Stimulated activated CD4-positive, alpha-beta T cell treated with anti-CD3 and anti-CD28 coated beads, Interleukin-4, amount 100 ng/mL, for 48 hours (primary cell): Measurements from ENCODE around the gene NR1H4.
"Not testable (repeated sequence)": the region's sequence is repeated elsewhere in the genome, so short reads cannot be mapped to it uniquely, and the experiment has no call there.

Experiments
- DNase-seq, 2 donors: peaks; one replicate each; pipeline ENCODE4 v3.0.0-alpha.2; 2020; ENCODE audit warnings: low read depth in 2 of 2

Gene NR1H4

DNA sequence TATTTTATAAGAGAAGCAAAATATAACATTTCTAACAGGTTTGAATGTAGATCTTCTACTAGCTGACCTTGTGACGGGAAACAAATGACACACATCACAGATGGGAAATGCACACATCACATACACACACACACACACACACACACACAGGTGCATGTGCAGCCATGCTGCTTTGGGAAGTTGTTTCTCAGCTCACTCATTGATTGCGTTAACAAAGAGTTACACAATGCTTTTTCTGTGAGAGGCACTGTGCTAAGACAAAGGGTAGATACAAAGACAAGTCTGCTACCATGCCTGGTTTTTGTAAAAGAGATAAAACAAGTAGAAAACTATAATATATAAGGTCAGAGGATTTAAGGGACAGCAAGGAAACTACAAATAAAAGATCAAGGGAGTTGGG lies 1.3 kb upstream of the NR1H4 start:
- DNase-seq, result no peak

DNA sequence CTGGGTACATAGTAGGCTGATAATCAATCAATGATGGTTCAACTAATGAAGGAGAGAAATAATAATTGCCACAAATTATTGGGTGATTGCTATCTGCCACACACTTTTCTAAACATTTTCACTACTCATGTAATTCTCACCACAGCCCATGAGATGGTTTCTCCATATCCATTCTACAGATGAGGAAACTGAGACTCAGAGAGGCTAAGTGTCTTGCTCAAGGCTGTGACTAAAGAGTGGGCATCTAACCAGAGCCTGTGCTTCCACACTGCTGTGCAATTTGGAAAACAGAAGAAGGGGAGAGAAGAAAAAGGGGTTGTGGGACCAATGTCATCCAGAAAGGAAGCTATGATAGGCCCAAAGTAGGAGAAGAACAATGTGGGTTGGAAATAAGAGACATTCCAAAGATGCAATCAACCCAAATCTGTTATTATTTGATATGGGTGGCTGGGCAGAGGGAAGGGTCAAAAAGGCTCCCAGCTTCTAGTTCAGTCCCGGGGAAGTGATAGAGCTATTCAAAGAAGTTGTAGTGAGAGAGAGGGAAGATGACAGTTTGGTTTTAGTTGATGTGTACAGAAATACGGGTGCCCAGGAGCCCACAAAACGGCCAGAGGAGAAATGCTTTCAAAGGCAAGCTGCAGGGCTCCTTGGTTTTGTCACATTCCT lies 483 bp upstream of the NR1H4 start:
- no peak for DNase-seq

DNA sequence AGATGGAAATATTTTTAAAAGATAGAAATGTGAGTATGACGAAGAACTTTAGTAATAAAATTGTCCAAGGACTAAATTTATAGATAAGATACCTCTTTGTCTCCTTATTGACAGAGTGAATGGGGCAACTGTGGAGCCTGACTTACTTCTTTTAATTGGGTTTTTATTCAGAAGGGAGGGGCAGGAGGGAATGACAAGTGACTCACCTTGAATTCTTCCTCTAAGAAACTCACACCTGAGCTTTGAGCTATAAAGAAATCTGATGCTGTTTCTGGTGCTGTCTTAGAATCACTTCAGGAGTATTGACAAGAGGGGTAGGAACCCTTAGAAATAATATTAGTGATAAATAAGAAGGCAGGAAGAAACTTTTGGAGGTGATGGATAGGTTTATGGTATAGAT lies 951 bp downstream of the NR1H4 start:
- no peak for DNase-seq

DNA sequence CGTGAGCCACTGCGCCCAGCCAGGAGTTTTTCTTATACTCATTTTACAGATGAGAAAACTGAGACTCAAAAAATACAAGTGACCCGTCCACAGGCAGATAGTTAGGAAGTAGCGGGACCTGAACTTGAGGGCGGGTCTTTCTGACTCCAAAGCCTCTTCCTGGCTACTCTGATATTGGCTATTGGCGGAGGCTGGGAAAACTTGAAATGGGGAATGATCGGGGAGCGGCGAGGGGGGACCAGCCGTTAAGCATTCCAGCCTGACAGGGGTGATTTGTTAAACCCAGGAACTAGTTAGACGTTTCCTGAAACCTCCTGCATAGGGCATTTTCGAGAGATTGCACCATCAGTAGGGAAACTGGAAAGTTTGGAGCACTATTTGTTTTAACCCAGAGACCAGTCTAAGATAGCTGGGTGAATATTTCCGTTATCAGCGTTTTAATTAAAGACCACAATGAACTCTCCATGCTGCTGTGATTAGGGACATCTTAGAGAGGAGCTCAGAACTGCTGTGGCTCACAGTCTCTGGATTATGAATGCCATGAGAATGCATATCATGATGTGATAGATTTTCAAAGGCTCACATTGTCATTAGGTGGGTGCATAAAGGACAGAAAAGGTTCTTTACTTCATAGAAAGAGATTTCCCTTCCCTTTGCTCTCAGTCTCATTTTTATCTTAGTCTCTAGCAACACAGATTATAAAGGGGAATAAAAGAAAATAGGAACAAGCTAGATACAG lies 2.5 kb downstream of the NR1H4 start:
- DNase-seq, result no peak

DNA sequence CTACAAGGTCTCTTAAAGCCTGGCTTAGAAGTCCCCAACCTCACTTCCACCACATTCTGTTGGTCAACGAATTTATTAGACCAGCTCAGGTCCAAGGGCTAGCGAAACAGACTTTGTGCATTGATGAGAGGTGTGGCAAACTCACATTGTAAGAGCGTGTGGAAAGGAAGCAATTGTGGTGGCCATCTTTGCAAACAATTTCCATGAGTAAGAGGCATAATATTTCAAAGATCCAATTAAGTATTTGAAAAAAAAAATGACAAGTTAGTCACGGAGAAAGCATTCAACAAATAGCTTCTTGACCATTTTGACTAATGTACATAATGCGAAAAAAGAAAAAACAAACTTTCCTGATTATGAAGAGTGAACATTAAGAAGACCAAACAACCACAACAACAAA lies 7.4 kb downstream of the NR1H4 start:
- DNase-seq, result no peak

DNA sequence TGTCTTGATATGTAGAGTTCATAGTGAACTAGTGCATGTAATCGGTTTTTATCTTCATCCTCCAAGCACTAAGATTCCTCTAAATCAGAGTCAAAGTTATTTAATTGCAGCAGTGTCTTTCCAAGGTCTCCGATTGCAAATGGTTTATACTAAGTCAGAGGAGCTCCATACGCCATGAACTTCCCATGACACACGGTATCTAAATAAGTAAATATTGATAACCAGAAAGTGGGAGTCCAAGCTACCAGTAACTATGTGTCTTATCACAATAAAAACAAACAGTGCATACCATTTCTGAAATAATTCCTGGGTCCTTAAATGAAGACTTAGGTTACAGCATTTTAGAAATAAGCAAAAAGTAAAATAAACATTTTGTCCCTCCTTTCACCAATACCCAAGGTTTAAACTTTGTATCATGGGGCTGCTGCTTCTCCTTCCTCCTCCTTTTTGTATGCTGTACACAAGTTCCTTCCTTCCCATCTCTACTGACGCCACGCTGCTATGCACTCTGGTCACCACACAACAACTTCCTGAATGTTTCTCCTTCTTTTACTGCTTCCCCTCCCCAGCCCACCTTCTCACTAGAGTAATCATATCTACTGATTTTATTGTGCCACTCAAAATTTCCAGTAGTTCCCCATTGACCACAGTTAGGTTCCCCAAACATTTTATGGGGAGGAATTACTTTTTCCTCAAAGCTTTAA lies 10.7 kb downstream of the NR1H4 start:
- no peak for DNase-seq

DNA sequence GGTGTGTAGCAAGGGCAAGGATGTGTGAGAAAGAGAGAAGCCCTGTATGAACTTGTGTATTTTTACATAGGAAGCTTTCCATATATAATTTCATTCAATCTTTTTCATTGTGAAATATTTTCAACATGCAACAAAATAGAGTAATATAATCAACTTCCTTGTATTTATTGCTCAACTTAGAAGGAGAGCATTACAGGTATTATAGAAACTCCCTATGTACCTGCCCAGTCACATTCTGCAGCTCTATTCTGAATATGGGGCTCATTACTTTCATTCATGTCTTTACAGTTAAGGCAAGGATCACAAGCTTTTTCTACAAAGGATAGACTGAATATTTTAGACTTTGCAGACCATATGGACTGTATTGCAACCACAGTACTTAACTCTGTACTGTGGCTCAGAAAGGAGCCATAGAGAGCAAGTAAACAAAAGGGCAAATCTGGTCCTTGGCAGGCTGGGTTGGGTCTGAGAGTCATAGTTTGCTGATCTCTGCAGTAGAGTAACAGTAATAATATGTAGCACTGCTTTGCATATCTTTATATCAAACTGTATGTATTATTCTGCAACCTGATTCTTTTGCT lies 11.3 kb downstream of the NR1H4 start:
- DNase-seq, result no peak

DNA sequence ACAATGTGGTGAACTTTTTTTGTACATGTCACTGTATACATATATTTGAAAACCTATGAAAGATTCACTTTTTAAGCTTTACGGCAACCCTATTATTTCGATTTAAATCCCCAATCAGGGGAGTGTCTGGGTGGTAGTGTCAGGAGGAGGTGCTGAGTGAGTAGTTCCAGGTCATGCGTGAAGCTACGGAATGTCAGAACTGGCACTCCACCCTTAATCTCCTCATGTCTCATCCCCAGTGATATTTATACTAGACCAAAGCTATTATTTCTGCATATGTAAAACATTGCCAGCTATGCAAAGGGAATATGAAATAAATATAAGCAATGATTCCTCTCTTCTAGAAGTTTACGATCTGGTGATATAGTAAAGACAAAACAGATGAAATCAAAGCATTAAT lies 12.3 kb downstream of the NR1H4 start:
- DNase-seq, result no peak

DNA sequence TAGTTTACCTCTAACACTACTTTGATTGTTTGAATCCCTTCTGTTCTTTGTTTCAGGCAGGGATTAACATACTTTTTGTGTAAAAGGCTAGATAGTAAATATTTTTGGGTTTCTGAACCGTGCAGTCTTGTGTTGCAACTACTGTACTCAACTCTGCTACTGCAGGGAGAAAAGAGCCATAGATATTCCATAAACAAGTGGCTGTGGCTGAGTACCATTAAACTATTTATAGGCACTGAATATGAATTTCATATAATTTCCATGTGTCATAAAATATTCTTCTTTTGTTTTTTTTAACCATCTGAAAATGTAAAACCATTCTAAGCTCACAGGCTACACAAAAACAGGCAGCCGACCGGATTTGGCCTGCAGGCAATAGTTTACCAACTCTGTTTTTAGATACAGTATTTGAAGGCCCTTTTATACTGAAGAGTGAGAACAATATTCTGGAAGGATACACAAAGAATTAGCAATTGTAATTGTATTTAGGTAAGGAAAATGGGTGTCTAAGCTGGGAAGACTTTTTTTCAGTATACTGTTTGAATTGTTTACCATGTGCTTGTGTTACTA lies 15.7 kb downstream of the NR1H4 start:
- DNase-seq, result no peak

DNA sequence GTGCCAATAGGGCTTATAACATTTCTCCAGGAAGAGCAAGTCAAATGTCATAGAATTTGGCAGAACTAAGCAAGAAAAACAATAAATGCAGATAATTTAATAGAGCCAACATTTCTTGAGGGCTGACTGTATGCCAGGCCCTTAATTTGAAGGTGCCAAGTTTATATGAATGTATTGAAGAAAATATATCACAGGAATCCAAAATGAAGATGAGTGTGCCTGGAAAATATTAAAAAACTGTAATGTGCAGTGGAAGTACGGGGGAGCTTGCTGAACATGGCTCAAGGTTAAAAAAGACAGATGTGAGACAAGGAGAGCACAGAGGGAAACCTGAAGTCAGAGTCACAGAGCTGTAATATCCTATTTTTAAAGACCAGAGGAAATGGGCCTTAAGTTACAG lies 16.4 kb downstream of the NR1H4 start:
- DNase-seq, result no peak

DNA sequence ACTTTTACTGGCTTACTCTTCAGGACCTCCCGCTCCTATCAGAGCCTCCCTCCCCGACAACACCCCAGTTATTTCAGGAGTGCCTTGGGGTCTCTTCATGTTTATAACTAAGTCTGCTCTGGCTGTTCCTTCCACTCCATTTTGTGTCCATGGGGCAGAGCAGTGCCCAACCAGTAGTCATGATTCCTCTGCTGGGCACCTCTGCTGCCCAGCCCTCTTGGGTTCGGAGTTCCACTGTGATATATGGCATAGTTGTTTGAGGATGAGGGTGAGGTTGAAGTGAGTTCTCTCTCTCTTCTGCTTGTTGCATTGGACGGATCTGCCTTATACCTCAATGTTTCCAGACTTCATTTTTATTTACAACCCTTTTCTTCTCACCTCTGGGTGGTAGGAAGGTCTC lies 17.4 kb downstream of the NR1H4 start:
- no peak for DNase-seq

DNA sequence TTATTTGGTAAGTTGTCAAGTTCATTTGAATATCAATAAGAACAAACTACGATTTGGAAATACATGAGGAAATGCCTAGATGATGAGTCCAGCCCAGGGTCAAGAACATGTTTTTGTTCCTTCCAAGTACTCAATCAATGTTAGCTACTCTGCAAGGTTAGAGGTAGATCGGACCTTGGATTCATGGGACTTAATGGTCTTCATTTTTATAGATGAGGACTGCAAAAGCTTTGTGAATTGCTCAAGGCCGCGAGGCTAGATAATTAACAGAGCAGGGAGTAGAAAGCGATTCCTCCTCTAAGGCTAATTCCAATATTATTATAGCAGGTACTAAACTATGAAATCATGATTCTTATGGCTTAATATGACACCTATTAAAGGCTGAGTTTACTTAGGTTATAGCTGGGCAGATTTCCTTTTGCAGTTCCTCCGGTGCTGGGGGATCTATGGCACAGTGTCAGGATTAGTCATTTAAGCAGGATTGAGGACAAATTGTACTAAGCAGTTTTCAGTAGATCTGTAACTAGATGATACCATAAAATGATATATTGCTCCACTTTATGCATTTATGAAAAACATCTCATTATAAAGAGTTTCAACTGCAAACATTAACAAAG lies 19.8 kb downstream of the NR1H4 start:
- DNase-seq, result no peak

DNA sequence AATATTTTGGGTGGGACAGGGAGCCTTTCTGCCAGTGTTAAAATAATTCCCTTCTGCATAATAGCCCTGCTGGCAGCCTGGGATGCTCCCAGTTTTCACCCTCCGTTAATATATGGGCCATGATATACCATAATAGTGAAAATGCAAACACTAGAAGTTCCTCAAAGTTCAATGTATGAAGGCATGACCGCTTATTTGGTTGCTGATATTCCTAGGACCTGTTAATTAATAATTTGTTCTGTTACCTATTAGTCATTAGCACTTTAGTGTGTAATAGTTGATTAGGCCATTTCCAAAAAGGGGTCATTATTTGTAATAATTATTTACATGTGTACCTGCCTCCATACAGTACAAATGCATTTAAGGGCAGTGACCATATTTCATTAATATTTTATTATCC lies 20.4 kb downstream of the NR1H4 start:
- DNase-seq, result no peak

DNA sequence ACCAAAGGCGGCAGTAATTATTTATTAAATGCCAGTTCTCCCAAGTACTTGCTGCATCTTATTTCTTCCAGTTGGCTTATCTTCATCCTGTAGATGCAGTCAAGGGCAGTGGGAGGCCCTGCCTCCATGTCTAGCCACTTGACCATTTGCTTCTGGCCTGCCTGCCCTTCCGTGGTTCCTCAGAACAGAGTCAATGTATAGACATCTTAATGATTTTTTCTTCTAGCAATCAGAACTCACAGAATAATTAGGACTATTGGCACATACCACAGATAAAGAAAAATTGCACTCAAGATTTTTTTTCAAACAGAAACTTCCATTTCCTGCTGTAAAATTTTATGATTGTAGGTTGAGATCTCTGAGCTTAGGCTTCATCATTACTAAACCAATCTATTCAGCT lies 20.9 kb downstream of the NR1H4 start:
- no peak for DNase-seq

DNA sequence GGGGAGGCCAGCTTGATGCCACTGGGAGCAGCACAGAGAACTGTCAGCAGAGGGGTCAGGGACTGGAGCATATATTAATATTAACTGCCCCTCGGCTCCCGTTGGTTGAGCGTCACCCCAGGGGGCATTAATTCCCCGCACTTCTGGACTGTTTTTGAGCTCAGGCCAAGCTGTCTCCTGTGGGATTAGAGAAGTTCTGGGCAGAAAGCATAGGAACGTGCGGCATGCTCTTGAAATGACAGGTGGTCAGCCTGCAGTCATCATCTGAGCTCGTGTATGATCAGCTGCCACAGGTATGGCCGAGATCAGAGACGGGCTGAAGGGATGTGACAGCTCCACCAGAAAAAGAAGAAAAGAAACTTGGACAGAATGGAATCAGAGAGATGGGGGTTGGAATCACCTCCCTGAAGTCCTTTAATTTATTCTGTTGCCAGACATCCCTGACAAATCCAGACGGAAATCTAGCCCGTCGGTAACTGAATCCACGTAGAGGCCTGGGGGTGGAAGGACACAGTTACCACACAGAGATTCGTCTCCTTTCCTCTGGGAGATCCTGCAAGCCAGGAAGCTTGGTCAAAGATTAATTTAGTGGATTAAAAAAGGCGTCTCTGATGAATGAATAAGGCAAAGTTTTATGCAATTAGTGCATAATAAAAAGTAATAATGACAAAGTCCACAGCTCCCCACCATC lies 23.6 kb downstream of the NR1H4 start:
- DNase-seq, result no peak

DNA sequence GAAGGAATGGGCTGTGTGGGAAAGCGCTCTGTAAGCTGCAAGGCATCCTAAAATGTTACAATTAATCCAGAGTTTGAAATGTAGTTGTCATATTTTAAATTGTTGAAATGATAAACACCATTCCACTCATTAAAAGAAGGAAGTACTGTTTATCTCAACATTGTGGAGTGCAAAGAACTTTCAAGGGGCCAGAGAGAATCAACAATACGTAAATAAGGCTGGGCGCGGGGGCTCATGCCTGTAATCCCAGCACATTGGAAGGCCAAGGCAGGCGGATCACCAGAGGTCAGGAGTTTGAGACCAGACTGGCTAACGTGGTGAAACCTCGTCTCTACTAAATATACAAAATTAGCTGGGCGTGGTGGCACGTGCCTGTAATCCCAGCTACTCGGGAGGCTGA lies 24.5 kb downstream of the NR1H4 start:
- no peak for DNase-seq

DNA sequence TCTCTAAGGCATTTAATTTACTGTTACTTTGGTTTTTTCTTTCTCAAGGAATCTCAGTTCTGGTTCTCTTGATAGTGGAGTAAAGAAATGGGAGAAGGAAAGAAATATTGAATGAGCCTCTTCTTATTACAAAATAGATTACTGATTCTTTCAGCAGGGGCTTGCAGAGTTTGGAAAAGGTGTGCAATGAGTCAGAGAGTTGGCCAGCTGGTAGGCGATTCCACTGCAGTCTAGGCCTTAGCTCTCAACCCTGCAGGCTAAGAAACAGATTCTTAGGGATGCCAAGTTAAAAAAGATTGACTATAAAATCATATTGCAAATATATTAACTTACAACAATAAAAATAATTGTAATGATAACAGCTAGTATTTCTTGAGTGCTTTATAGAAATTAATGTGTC lies 25.8 kb downstream of the NR1H4 start:
- DNase-seq, result no peak

DNA sequence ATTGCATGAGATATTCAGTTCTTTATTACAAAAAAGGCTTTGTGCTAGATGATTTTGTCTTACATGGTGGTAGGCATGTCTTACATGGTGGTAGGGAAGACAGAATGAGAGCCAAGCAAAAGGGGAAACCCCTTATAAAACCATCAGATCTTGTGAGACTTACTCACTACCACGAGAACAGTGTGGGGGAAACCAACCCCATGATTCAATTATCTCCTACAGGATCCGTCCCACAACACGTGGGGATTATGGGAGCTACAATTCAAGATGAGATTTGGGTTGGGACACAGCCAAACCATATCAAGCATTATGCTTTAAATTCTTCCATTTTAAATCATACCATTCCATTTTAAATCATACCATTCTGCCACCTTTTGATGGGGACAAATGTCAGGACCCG lies 29.1 kb downstream of the NR1H4 start:
- DNase-seq, result not testable (repeated sequence)

DNA sequence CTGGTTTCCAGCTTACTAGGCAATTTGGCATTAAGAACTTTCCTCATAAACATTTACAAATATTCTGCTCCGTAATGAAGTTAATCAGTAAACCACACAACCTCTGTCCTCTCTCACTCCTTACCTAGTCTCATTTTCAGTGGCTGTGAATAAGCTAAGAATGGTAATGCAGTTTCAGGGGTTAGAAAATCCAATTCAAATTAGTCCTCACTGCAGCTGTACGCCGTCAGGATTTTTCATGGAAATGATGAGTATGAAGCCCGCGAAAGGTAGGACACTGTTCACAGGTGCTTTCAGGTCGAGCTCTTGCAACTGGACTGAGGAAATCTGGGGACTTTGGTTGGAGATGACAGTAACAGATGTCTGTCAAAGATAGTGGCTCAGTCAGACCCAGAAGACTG lies 29.6 kb downstream of the NR1H4 start:
- no peak for DNase-seq

DNA sequence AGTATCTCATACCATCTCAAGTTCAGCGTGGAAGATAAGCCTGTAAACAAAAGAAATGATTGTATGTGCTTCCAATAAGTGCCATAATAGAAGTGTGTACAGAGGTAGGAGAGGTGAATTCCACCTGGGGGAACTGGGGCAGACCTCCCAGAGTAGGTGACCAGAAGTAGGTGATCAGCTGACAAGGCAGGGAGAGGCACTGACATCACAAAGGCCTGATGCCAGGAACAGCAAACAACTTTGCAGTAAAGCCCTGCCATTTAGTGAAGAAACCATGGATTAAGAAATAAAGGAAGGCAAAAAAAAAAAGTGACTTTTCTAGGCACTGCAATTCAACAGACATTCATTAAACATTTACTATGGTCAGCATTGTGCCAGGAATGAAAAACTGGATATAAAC lies 31.1 kb downstream of the NR1H4 start:
- no peak for DNase-seq

DNA sequence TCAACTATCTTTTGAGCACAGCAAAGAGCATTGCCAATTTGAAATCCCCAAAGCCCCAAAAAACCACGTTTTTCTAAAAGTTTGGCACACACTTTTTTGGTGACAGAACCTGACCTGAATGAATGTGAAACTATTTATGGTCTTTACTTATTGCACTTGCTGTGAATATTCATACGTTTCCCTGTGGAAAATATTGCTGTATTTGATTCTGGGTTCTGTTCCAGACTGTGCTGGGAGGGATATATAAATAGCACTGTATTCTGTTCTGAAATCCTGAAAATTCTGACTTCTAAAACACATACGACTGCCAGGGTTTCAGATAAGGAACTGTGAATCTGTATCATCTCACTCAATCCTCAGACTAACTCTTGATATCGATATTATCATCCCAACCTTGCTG lies 35.1 kb downstream of the NR1H4 start:
- DNase-seq, result no peak
